ENCODE results near the gene FAM135A. TPM values are rescaled to one million over a fixed set of nuclear protein-coding genes. Genes with fewer than 3 reads are reported as not detected.
"Not testable (repeated sequence)": the region's sequence is repeated elsewhere in the genome, so short reads cannot be mapped to it uniquely, and the experiment has no call there.

FAM135A gene
- total RNA-seq, 1 donor from 2014 or later: 19.8 TPM

- no peak for DNase-seq (ENCODE audit: low read depth)
- Histone ChIP-seq H3K36me3 (ENCODE audit: control insufficient read depth, insufficient read depth, low read length) (no peaks in the 10 kb centered on the region), H3K4me3 (ENCODE audit: low read depth, low read length) (no peak overlapping the region), H3K27me3 (ENCODE audit: control insufficient read depth, insufficient read depth, low read length) (no peaks in the 10 kb centered on the region)
- TF ChIP-seq CTCF (IDR thresholded peaks at IDR 0.05; ENCODE audit: insufficient read depth, low read length, poor library complexity, severe bottlenecking): no peak
Measured at GRCh38 chr6:70547905-70548304, 134.6 kb downstream of the FAM135A start.

GRCh38 chr6:70549327-70549726 lies 136.0 kb downstream of the FAM135A start:
- no peak for DNase-seq (ENCODE audit: low read depth)

GRCh38 chr6:70551566-70551965 lies 138.3 kb downstream of the FAM135A start:
- no peaks in the 10 kb centered on the region for H3K36me3 ChIP-seq (ENCODE audit: control insufficient read depth, insufficient read depth, low read length)
- no peak overlapping the region for H3K4me3 ChIP-seq (ENCODE audit: low read depth, low read length)
- H3K27me3 ChIP-seq (ENCODE audit: control insufficient read depth, insufficient read depth, low read length): no peaks in the 10 kb centered on the region
- no peak for DNase-seq (ENCODE audit: low read depth)
- no peak for TF ChIP-seq CTCF (IDR thresholded peaks at IDR 0.05; ENCODE audit: insufficient read depth, low read length, poor library complexity, severe bottlenecking)

More at GRCh38 chr6:70549327-70549726, 136.0 kb downstream of the FAM135A start:
- H3K36me3 ChIP-seq (ENCODE audit: control insufficient read depth, insufficient read depth, low read length): no peaks in the 10 kb centered on the region
- no peaks in the 10 kb centered on the region for H3K27me3 ChIP-seq (ENCODE audit: control insufficient read depth, insufficient read depth, low read length)
- H3K4me3 ChIP-seq (ENCODE audit: low read depth, low read length): no peak overlapping the region
- no peak for TF ChIP-seq CTCF (IDR thresholded peaks at IDR 0.05; ENCODE audit: insufficient read depth, low read length, poor library complexity, severe bottlenecking)

- not testable (repeated sequence) for H3K27me3 ChIP-seq (ENCODE audit: control insufficient read depth, insufficient read depth, low read length); DNase-seq (ENCODE audit: low read depth); H3K36me3 ChIP-seq (ENCODE audit: control insufficient read depth, insufficient read depth, low read length); H3K4me3 ChIP-seq (ENCODE audit: low read depth, low read length)
Measured at GRCh38 chr6:70552286-70552940, 139.1 kb downstream of the FAM135A start.

- Histone ChIP-seq H3K4me3 (ENCODE audit: low read depth, low read length) (no peak overlapping the region), H3K27me3 (ENCODE audit: control insufficient read depth, insufficient read depth, low read length) (no peaks in the 10 kb centered on the region), H3K36me3 (ENCODE audit: control insufficient read depth, insufficient read depth, low read length) (no peaks in the 10 kb centered on the region)
- no peak for DNase-seq (ENCODE audit: low read depth)
- no peak for TF ChIP-seq CTCF (IDR thresholded peaks at IDR 0.05; ENCODE audit: insufficient read depth, low read length, poor library complexity, severe bottlenecking)
Measured at GRCh38 chr6:70552974-70553373, 139.7 kb downstream of the FAM135A start.

- no peaks in the 10 kb centered on the region for H3K27me3 ChIP-seq (ENCODE audit: control insufficient read depth, insufficient read depth, low read length)
- no peak for DNase-seq (ENCODE audit: low read depth)
- no peak overlapping the region for H3K4me3 ChIP-seq (ENCODE audit: low read depth, low read length)
- no peak for TF ChIP-seq CTCF (IDR thresholded peaks at IDR 0.05; ENCODE audit: insufficient read depth, low read length, poor library complexity, severe bottlenecking)
- H3K36me3 ChIP-seq (ENCODE audit: control insufficient read depth, insufficient read depth, low read length): no peaks in the 10 kb centered on the region
Measured at GRCh38 chr6:70557998-70558397, 144.7 kb downstream of the FAM135A start.

- H3K36me3 ChIP-seq (ENCODE audit: control insufficient read depth, insufficient read depth, low read length): not testable (repeated sequence)
Measured at GRCh38 chr6:70562401-70562800, 149.1 kb downstream of the FAM135A start.

More at GRCh38 chr6:70562401-70562800, 149.1 kb downstream of the FAM135A start:
- not testable (repeated sequence) for H3K4me3 ChIP-seq (ENCODE audit: low read depth, low read length); DNase-seq (ENCODE audit: low read depth); H3K27me3 ChIP-seq (ENCODE audit: control insufficient read depth, insufficient read depth, low read length)

Data from kidney epithelial cell (primary cell).